ENCODE measurements around the gene APOL1.

The APOL1 gene

GRCh38 chr22:36298118-36298517, 45.2 kb downstream of the APOL1 start:
- Histone ChIP-seq H3K36me3 (peaks cover 100% of the 10 kb centered on the region in 11 experiments), H4K20me1 (peaks cover 38 to 100% (median 99%) of the 10 kb centered on the region in 11 experiments; a peak in 21 of 22 replicates)

DNA sequence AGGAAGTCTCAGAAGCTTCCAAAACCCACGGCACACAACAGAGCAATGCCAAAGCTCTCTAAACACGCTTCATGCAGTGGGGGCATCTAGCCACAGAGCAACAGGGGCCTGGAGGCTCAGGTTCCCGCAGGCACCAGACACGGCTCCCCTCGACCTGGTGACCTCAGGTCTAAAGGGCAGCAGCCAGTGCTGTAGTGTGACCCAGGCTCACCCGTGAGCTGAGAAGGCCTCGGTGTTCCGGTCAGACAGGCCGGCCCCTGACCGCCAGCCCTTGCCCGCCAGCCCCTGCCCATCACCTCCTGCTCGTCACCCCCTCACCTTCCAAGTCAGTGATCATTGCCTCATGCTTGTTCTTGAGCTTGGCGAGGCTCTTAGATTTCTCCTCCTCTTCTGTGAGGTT, 45.7 kb downstream of the APOL1 start:
- Histone ChIP-seq H3K4me2 (peak overlapping the region in 1 of 11 experiments; percentile 90; a peak in 1 of 22 replicates), H3K27me3 (no peaks in the 10 kb centered on the region), H3K9ac (peak overlapping the region in 1 of 11 experiments; percentile 18; a peak in 2 of 22 replicates), H3K4me1 (peaks cover 0 to 51% (median 45%) of the 10 kb centered on the region in 10 experiments; a peak in 15 of 20 replicates), H3K27ac (peak overlapping the region in 3 of 11 experiments; percentile 55 to 64 (median 62); a peak in 4 of 22 replicates), H3K9me3 (replicated peaks in 1 of 11) (peaks cover 0 to 54% (median 34%) of the 10 kb centered on the region in 11 experiments; a peak in 17 of 22 replicates), H4K20me1 (peaks cover 33 to 100% (median 99%) of the 10 kb centered on the region in 11 experiments; a peak in 21 of 22 replicates), H3K4me3 (no peak overlapping the region), H3K36me3 (peaks cover 100% of the 10 kb centered on the region in 11 experiments)
- no peak for TF ChIP-seq Cebpa-rat (IDR thresholded peaks at IDR 0.05)

More at GRCh38 chr22:36298118-36298517, 45.2 kb downstream of the APOL1 start:
- Histone ChIP-seq H3K27me3 (no peaks in the 10 kb centered on the region), H3K27ac (0 out of 22 replicates have a peak overlapping the region, but pooled peaks of 1 of the 11 experiments have one; percentile 1), H3K4me1 (peaks cover 0 to 49% (median 41%) of the 10 kb centered on the region in 10 experiments; a peak in 15 of 20 replicates), H3K9me3 (replicated peaks in 1 of 11) (peaks cover 0 to 59% (median 39%) of the 10 kb centered on the region in 11 experiments; a peak in 17 of 22 replicates), H3K4me3 (no peak overlapping the region), H3K4me2 (no peak overlapping the region), H3K9ac (no peak overlapping the region)
- no peak for TF ChIP-seq Cebpa-rat (IDR thresholded peaks at IDR 0.05)

GRCh38 chr22:36299295-36299694, 46.4 kb downstream of the APOL1 start:
- Histone ChIP-seq H3K27ac (peak overlapping the region in 6 of 11 experiments; percentile 20 to 64 (median 58); a peak in 9 of 22 replicates), H3K27me3 (no peaks in the 10 kb centered on the region), H3K9me3 (replicated peaks in 1 of 11) (peaks cover 0 to 47% (median 27%) of the 10 kb centered on the region in 11 experiments; a peak in 17 of 22 replicates), H3K4me1 (peaks cover 0 to 54% (median 48%) of the 10 kb centered on the region in 10 experiments; a peak in 16 of 20 replicates), H3K4me2 (peak overlapping the region in 5 of 11 experiments; percentile 74 to 91 (median 90); a peak in 10 of 22 replicates), H3K36me3 (peaks cover 100% of the 10 kb centered on the region in 11 experiments), H3K9ac (peak overlapping the region in 4 of 11 experiments; percentile 65 to 70 (median 65); a peak in 6 of 22 replicates), H4K20me1 (peaks cover 26 to 100% (median 99%) of the 10 kb centered on the region in 11 experiments; a peak in 21 of 22 replicates), H3K4me3 (no peak overlapping the region)
- no peak for TF ChIP-seq Cebpa-rat (IDR thresholded peaks at IDR 0.05)

- H3K9me3 ChIP-seq (replicated peaks in 1 of 11), result peaks cover 0 to 41% (median 21%) of the 10 kb centered on the region in 11 experiments; a peak in 17 of 22 replicates
- no peak for TF ChIP-seq Cebpa-rat (IDR thresholded peaks at IDR 0.05)
- peak overlapping the region in 7 of 11 experiments; percentile 6 to 70 (median 65); a peak in 13 of 22 replicates for H3K9ac ChIP-seq
- peaks cover 0 to 58% (median 50%) of the 10 kb centered on the region in 10 experiments; a peak in 16 of 20 replicates for H3K4me1 ChIP-seq
- H3K4me2 ChIP-seq, result peak overlapping the region in 7 of 11 experiments; percentile 15 to 91 (median 90); a peak in 13 of 22 replicates
- H3K27me3 ChIP-seq, result no peaks in the 10 kb centered on the region
- peaks cover 20 to 100% (median 99%) of the 10 kb centered on the region in 11 experiments; a peak in 21 of 22 replicates for H4K20me1 ChIP-seq
- peaks cover 100% of the 10 kb centered on the region in 11 experiments for H3K36me3 ChIP-seq
- peak overlapping the region in 1 of 10 experiments; percentile 11; a peak in 3 of 20 replicates for H3K4me3 ChIP-seq
- H3K27ac ChIP-seq, result peak overlapping the region in 7 of 11 experiments; percentile 24 to 64 (median 42); a peak in 11 of 22 replicates
These were observed 47.0 kb downstream of the APOL1 start for GRCh38 chr22:36299911-36300310.

- Histone ChIP-seq H3K27me3 (no peaks in the 10 kb centered on the region), H3K9ac (peak overlapping the region in 7 of 11 experiments; percentile 6 to 70 (median 65); a peak in 14 of 22 replicates), H3K4me1 (peaks cover 0 to 65% (median 50%) of the 10 kb centered on the region in 10 experiments; a peak in 16 of 20 replicates), H3K4me3 (peak overlapping the region in 1 of 10 experiments; percentile 11; a peak in 2 of 20 replicates), H3K27ac (peak overlapping the region in 7 of 11 experiments; percentile 24 to 64 (median 42); a peak in 11 of 22 replicates), H3K36me3 (peaks cover 100% of the 10 kb centered on the region in 11 experiments), H4K20me1 (peaks cover 20 to 100% (median 99%) of the 10 kb centered on the region in 11 experiments; a peak in 21 of 22 replicates), H3K4me2 (peak overlapping the region in 7 of 11 experiments; percentile 29 to 91 (median 90); a peak in 14 of 22 replicates), H3K9me3 (replicated peaks in 1 of 11) (peaks cover 0 to 34% (median 14%) of the 10 kb centered on the region in 11 experiments; a peak in 16 of 22 replicates)
- TF ChIP-seq Cebpa-rat (IDR thresholded peaks at IDR 0.05), result no peak
These were observed 47.7 kb downstream of the APOL1 start for GRCh38 chr22:36300396-36301212.

DNA sequence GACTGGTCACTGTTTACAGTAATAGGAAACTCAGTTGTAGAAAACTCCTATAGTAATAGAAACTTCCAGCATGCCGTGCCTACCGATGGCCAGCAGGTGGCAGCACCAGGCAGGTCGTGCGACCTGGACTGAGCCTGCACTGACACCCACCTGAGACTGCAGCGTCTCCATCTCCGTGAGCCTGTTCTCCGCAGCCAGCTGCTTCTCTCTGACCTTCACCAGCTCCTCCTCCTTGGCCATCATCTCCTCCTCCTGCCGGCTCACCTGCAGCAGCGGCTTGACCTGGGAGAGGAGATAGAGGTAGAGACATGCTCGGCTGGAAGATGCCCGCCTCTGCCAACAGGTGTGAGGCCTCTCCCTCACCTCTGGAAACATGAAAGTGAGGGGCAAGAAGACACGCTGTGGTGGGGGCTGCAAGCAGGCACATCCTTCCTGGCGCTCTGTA, 48.5 kb downstream of the APOL1 start:
- peak overlapping the region in 7 of 11 experiments; percentile 29 to 91 (median 90); a peak in 14 of 22 replicates for H3K4me2 ChIP-seq
- H3K36me3 ChIP-seq, result peaks cover 100% of the 10 kb centered on the region in 11 experiments
- H3K27ac ChIP-seq, result 0 out of 22 replicates have a peak overlapping the region, but pooled peaks of 1 of the 11 experiments have one; percentile 29
- no peak for TF ChIP-seq Cebpa-rat (IDR thresholded peaks at IDR 0.05)
- no peak overlapping the region for H3K4me3 ChIP-seq
- H3K4me1 ChIP-seq, result peaks cover 0 to 73% (median 50%) of the 10 kb centered on the region in 10 experiments; a peak in 16 of 20 replicates
- H3K9me3 ChIP-seq (replicated peaks in 1 of 11), result peaks cover 0 to 28% (median 6%) of the 10 kb centered on the region in 11 experiments; a peak in 12 of 22 replicates
- H3K27me3 ChIP-seq, result no peaks in the 10 kb centered on the region
- 0 out of 22 replicates have a peak overlapping the region, but pooled peaks of 3 of the 11 experiments have one; percentile 31 to 70 (median 36) for H3K9ac ChIP-seq
- H4K20me1 ChIP-seq, result peaks cover 25 to 100% (median 100%) of the 10 kb centered on the region in 11 experiments; a peak in 21 of 22 replicates

- Histone ChIP-seq H3K4me2 (peak overlapping the region in 7 of 11 experiments; percentile 14 to 91 (median 74); a peak in 14 of 22 replicates), H3K36me3 (peaks cover 100% of the 10 kb centered on the region in 11 experiments), H3K4me1 (peaks cover 0 to 76% (median 50%) of the 10 kb centered on the region in 10 experiments; a peak in 16 of 20 replicates), H3K9me3 (replicated peaks in 1 of 11) (peaks cover 0 to 24% (median 2%) of the 10 kb centered on the region in 11 experiments; a peak in 11 of 22 replicates), H3K27me3 (no peaks in the 10 kb centered on the region), H3K9ac (peak overlapping the region in 3 of 11 experiments; percentile 4 to 36 (median 31); a peak in 1 of 22 replicates), H3K4me3 (no peak overlapping the region), H3K27ac (0 out of 22 replicates have a peak overlapping the region, but pooled peaks of 2 of the 11 experiments have one; percentile 5 to 29), H4K20me1 (peaks cover 25 to 100% (median 100%) of the 10 kb centered on the region in 11 experiments; a peak in 21 of 22 replicates)
- TF ChIP-seq Cebpa-rat (IDR thresholded peaks at IDR 0.05), result no peak
These were observed 48.9 kb downstream of the APOL1 start for GRCh38 chr22:36301851-36302250.
